Fibroblast of peridontal ligament (primary cell): Measurements from ENCODE around the gene PRKAG3.

ENCODE experiments used
- DNase-seq: peaks from one replicate; pipeline ENCODE4 v3.0.0-alpha.2; 2010; ENCODE audit errors: extremely low read depth

Gene PRKAG3

DNA sequence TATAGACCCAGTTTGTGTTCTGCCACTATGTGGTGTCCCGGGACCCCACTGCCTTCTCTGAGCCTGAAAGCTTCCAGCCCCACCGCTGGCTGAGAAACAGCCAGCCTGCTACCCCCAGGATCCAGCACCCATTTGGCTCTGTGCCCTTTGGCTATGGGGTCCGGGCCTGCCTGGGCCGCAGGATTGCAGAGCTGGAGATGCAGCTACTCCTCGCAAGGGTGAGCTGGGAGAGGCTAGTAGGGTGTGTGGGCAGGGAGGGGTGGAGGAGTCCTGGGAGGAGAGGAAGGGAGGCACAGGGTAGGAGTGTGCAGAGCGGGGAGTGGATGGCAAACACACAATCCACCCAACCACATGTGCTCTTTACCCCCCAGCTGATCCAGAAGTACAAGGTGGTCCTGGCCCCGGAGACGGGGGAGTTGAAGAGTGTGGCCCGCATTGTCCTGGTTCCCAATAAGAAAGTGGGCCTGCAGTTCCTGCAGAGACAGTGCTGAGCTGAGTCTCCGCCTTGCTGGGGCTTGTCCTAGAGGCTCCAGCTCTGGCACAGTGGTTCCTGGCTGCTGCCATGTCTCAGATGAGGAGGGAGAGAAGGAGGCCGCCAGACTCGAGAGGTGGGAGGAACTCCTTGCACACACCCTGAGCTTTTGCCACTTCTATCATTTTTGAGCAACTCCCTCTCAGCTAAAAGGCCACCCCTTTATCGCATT lies 16.9 kb downstream of the PRKAG3 start:
- DNase-seq = no peak

DNA sequence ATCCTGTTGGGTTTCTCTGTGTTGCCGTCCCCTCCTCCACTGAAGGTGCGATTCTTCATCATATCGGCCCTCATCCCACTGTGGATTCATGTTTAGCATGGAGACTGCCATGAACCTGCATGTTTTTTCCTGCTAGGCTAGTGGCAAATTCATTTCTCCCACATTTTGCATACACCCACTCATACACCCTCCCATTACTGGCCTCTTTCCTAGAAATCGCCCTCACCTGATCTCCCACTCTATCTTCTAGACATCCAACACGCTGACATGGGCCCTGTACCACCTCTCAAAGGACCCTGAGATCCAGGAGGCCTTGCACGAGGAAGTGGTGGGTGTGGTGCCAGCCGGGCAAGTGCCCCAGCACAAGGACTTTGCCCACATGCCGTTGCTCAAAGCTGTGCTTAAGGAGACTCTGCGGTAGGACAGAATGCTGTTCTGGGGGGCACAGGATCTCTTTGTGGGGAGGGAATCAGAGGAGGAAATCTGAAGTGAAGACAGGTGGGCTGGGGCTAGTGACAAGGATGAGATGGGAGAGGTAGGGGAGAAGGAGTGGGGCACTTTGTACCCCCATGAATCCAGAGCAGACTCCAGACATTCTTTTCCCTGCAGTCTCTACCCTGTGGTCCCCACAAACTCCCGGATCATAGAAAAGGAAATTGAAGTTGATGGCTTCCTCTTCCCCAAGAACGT lies 17.7 kb downstream of the PRKAG3 start:
- DNase-seq = no peak

DNA sequence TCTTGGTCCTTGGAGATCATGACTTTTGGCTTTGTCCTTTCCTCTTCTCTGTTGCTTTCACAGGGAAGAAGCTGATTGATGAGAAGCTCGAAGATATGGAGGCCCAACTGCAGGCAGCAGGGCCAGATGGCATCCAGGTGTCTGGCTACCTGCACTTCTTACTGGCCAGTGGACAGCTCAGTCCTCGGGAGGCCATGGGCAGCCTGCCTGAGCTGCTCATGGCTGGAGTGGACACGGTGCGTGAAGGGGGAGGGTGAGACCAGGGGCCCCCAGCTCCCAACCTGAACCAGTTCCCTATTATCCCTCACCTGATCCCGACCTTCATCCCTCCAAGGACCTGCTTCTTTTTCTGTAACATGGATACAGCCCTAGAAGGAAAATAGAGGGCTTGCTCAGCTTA lies 18.7 kb downstream of the PRKAG3 start:
- no peak for DNase-seq

DNA sequence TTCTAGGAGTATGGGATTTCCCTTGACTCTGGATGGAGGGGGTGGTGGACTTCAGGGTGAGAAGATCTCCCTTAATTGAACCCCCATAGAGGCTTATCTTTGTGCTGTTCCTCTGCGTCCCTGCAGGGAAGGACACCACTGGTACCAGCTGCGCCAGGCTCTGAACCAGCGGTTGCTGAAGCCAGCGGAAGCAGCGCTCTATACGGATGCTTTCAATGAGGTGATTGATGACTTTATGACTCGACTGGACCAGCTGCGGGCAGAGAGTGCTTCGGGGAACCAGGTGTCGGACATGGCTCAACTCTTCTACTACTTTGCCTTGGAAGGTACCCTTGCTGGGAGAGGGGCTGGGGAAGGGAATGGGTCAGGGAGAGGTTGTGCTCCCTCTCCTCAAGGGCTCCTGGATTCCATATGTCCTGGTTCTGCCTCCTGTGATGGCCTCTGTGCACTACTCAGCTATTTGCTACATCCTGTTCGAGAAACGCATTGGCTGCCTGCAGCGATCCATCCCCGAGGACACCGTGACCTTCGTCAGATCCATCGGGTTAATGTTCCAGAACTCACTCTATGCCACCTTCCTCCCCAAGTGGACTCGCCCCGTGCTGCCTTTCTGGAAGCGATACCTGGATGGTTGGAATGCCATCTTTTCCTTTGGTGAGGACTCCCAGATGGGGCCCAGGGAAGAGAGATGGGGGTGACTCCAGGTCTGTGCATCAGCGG lies 19.3 kb downstream of the PRKAG3 start:
- no peak for DNase-seq

DNA sequence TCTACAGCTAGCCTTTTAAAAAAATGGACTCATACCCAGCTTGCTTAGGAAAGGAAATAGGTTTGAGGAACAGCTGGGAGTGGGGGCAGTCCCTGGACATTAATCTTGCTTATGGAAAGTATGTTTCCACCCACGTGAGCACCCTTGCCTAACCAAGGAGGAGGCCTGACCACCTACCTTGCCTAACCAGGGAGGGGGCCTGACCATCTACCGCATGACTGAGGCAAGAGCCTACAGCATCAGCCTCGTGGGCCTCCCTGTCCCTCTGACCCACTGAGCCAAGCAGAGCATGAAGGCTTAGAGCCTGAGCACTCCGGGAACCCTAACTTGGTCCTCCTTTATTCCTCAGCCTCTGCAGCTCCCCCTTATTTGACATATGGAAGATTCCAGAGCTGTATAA lies 20.2 kb downstream of the PRKAG3 start:
- no peak for DNase-seq

DNA sequence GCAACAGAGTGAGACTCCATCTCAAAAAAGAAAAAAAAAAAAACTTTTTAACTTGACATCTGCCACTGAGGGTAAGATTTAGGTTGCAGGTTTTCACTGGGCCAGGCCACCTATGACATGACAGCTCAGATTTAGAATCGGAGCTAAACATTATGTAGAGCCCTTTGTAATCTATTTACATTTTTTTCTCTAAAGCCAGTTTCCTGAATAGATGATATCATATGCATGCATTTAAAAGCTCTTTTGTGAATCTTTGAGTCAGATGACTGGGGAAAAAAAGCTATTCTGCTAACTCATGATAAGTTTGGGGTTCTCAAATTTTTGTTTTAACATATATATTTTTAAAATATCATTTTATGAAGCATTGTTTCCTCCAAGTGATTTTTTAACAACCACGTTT lies 21.3 kb downstream of the PRKAG3 start:
- no peak for DNase-seq

DNA sequence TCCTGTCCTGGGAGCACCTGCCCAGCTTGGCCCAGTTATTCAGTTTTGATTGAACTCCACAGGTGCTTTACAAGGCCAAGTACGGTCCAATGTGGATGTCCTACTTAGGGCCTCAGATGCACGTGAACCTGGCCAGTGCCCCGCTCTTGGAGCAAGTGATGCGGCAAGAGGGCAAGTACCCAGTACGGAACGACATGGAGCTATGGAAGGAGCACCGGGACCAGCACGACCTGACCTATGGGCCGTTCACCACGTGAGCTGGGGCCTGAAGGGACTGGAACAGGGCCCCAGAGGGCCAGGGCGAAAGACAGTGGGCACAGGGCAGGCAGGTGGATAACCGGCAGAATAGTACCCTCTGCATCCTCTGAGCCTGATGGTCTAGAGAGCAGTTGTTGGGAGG lies 22.1 kb downstream of the PRKAG3 start:
- DNase-seq = no peak

DNA sequence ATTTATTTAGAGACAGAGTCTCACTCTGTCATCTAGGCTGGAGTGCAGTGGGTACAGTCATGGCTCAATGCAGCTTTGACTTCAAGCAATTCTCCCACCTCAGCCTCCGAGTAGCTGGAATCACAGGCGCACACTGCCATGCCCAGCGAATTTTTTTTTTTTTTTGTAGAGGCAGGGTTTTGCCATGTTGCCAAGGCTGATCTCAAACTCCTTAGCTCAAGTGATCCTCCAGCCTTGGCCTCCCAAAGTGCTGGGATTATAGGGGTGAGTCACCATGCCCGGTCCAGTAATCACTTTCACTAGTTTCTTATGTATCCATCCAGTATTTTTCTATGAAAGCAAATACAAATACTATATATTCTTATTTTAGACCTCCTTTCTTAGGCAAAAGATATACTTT lies 24.0 kb downstream of the PRKAG3 start:
- no peak for DNase-seq

DNA sequence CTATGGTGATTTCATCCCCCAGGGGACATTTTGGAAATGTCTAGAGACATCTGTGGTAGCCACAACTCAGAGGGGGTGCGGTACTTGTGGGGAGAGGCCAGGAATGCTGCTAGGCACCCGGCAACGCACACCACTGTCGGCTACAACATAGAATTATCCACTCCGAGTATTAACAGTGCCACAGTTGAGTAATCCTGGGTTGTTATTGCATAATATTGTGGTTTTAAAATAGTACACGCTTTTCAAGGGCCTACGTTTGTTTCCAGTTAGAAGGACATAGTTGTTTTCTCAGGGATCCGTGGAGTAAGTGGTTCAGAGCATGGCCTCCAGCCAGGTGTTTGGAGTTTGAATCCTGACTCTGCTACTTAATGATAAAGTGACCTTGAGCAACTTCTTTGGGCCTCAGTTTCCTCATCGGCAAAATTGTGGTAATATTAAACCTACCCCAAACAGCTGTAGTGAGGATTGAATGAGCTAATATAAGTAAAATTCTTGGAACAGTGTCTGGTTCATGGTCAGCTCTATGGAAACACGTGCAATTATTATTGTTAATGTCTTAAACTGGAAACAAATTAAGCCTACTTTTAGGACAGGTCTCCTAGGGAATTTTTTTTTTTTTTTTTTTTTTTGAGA lies 25.1 kb downstream of the PRKAG3 start:
- peak; percentile 100 for DNase-seq

DNA sequence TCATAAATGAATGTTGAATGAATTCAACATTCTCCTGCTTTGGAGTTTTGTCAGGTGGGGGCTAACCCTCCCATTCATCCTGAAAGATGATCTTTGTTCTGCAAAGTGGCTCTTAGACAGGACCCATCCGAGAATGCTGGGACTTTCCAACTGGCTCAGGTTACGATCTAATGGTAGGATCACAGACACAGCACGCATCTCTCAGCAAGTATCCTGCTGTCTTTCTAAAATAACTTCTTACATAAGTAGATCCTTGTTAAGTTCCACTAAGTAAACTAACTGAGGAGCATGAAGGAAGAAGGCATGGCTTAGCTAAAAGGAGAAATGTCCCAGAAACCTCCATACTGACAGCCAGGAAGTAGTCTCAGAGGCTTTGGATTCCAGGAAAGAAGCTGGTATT lies 26.0 kb downstream of the PRKAG3 start:
- peak; percentile 63 for DNase-seq

DNA sequence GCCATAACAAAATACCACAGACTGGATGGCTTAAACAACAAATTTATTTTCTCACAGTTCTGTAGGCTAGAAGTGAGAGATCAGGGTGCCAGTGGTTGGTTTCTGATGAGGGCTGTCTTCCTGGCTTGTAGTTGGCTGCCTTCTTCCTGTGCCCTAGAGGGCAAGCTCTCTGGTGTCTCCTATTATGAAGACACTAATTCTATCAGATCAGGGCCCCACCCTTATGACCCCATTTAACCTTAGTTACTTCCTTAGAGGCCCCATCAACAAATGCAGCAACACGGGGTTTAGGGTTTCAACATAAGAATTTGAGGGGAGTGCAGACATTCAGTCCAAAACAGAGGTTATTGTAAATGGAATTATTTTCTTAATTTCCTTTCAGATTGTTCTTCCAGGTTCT lies 26.8 kb downstream of the PRKAG3 start:
- no peak for DNase-seq

DNA sequence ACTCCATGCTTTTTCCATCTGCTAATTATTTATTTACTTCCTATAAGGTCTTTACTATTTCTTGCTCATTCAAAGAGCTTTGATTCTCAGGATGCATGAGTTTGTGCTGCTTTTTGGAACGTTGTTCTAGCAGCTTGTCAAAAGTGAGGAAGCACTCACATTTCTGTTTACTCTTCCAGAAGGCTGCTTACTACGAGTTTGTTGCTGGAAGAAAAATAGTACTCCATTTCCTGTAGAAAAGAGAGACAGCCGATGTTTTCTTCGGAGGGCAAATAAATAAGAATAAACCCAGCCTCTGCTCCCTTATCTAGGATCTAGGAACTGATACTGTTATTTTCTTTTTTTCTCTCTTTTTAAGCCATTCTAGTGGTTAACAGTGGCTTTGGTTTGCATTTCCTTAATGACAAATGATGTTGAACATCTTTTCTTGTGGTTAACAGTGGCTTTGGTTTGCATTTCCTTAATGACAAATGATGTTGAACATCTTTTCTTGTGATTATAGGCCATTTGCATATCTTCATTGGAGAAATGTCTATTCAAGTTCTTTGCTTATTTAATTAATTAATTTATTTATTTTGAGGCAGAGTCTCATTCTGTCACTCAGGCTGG lies 29.1 kb downstream of the PRKAG3 start:
- DNase-seq = no peak

DNA sequence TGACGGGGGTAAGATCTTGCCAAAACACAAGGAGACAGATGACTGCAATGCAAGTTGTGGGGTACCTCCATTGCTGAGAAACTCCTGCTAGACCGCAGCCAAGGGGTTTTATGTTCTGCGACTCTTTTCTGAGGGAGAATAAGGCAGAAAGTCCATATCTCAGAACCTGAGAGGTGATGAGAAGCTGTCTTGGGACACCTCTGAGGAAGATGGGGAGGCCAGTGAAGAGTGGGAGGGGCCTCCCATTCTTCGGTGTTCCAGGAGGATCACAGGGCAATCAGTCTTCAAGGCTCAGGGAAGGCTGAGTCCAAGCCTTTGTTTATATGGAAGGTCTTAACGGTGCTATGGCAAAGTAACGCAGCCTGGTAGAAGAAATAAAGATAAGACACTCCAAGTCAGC lies 31.6 kb downstream of the PRKAG3 start:
- DNase-seq = no peak

DNA sequence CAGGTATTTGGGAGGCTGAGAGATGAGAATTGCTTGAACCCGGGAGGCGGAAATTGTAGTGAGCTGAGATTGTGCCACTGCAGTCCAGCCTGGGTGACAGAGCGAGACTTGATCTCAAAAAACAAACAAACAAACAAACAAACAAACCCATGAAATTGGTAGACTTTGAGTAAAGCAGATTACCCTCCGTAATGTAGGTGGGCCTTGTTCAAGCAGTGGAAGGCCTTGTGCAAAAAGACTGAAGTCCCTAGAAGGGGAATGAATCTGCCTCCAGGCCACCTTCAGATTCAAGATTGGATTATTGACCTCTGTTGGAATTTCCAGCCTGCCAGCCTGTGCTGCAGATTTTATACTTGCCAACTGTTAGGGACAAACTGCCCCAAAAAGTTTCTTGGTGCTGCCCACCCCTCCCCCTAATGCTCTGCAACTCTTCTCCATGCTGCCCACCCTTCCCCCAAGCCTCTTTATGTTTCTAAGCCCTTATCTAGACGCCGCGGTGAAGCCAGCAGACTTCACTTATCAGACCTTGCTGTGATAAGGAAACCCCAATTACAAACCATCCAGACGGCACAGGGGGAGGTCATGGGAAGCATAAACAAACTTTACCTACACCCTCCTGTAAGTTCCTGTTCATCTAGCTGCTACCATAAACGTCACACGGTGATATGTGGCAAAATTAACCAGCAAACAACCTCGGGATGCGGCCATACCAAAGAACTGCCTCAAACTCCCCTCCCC lies 32.7 kb downstream of the PRKAG3 start:
- DNase-seq = no peak

DNA sequence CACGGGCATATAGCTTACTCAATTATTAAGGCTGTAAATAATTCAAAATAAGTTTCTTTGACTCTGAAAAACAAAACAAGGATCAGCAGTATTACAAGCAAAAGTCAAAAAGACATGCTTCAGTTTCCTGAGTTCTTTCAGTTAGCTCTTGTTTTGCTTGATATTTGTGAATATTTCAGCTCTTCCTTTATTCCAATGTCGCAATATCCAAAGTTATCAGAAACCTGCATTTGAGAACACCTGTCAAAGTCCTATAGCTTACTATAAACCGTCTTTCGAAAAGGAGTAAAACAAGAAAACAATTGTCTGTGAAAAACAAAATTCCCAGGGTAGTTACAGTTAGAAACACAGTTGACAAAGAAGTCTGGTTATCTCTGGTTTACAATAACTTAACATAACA lies 34.9 kb downstream of the PRKAG3 start:
- no peak for DNase-seq

DNA sequence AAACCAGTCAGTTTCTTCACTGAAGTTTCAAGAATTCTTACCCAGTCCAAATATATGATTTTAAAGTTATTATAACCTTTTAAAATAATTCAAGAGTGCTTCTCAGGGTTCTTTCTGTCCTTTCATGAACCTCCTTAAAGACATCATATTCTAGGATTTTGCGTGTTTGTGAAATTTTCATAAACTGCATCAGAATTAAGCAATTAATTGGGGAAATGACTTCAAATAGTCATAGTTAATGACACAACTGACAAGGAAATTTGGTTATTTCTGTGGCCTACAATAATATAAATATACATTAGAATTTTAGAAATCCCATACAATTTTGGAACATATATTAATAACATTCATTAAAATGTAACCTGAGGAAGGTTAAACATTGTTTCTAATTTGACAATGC lies 39.2 kb downstream of the PRKAG3 start:
- DNase-seq = no peak

DNA sequence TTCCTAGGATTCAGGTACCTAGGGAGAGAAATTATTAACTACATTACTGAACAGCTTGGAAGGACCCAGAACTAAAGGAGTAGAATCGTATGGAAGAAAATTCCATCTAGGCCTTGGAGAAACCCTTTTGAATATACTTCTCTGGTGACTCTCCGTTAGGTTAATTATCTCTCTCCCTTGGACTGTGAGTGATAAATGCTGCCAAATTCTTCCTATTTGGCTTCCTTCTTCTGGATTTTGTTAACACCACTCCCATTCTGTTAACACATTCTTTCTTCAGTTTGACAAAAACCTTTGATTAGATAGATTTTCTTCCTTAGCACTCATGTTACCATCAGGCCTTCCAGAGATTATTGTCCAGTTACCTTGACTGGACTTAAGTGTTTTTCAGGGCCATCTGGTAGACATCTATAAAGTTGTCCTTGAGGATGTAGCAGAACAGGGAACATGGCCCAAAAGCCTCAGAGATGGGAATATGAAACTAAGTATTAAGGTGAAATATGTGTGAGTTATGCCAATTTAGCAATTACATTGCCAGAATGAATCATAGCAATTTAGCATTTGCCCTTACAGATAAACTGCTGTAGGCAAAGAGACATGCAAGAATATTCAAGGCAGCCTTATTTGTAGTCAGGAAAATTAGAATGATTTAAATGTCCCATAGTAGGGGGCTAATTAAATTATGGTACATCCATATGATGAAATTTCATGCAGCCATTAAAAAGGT lies 42.9 kb downstream of the PRKAG3 start:
- peak; percentile 15 for DNase-seq

DNA sequence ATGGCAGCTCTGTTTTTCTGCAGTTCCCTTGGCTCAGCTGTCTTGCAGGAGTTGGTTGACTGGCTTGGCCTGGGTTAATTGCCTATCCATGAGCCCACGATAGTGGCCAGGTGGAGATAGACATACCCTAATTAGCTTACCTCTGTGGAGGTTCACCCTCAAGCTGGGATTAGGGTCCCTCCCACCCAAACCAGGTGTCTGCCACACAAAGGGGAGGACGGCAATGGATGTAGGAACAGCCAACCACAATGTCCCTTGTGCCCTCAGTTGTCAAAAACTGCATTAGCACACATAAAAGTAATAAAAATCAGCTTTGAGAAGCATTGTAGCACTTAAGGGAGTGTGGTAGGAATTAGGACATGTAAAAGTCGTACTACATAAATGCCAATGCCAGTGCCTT lies 45.5 kb downstream of the PRKAG3 start:
- DNase-seq = no peak

DNA sequence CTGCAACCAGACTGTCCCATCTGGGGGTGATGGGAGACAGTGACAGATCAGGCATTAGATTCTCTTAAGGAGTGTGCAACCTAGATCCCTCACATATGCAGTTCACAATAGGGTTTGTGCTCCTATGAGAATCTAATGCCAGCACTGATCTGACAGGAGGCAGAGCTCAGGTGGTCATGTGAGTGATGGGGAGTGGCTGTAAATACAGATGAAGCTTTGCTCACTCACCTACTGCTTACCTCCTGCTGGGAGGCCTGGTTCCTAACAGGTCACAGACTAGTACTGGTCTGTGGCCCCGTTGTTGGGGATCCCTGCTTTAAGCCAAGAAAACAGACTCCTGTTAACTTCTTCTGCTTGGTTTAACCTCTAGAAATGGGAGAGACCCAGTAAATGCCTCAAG lies 46.5 kb downstream of the PRKAG3 start:
- no peak for DNase-seq

DNA sequence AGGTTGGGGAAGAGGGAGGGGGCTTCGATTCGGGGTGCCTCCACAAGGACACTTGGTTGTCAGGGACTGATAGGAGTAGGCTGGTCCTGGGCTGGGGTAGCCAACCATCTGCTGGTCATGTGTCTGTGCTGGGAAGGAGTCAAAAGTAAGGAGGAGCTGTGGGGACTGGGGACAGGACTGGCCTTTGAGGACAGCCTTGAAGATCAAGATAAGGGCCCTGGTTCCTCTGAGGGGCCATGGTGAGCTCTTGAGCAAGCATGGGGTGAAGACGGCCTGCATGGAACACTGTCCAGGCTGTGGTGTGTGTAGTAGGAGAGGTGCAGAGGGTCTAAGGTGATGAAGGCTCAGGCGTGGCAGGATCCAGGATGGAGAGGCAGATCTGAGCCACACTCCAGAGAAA lies 47.9 kb downstream of the PRKAG3 start:
- no peak for DNase-seq

DNA sequence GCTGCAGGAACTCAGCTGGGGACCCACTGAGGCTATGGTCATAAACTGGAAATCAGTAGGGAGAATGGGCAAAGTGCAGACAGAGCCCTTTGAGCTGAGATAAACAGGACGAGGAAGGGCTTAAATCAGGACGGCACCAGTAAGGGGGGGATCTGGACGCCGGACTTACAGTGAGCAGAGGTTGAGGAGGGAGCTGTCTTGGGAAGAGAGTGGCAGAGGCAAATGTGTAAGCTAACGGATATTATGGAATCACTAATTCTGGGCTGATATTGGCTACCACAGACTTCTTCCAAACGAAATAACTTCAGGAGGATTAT lies 49.1 kb downstream of the PRKAG3 start:
- DNase-seq = peak; percentile 9
